Umbilical cord (tissue), 2 donors: ENCODE data around the gene HMCN2. TPM values are rescaled to one million over a fixed set of nuclear protein-coding genes. Genes with fewer than 3 reads are reported as not detected.
"Not testable (repeated sequence)": the region's sequence is repeated elsewhere in the genome, so short reads cannot be mapped to it uniquely, and the experiment has no call there.

ENCODE experiments used
- DNase-seq: peaks from one replicate; pipeline ENCODE4 v3.0.0-alpha.2; 2015; ENCODE audit warnings: low spot score
- total RNA-seq: library from RNA; depleted of rRNA; stranded (reverse); fragments of >200 nt; gene quantifications from one replicate; pipeline ENCODE4 v1.2.3, GENCODE V29; 2014; ENCODE audit warnings: low replicate concordance; ENCODE audit not compliant: insufficient read depth

HMCN2 gene
- total RNA-seq, 1 donor from 2014 or later = 7.5 TPM

- no peak for DNase-seq
These were observed 2.8 kb upstream of the HMCN2 start for GRCh38 chr9:130262771-130263170.

GRCh38 chr9:130263601-130264413 is 1.8 kb upstream of the HMCN2 start:
- no peak for DNase-seq

- DNase-seq = no peak
These were observed 878 bp upstream of the HMCN2 start for GRCh38 chr9:130264414-130265350.

GRCh38 chr9:130266236-130267098 is 907 bp downstream of the HMCN2 start:
- no peak for DNase-seq

GRCh38 chr9:130267930-130268329 is 2.4 kb downstream of the HMCN2 start:
- DNase-seq = no peak

GRCh38 chr9:130268521-130269211 is 3.1 kb downstream of the HMCN2 start:
- no peak for DNase-seq

- no peak for DNase-seq
These were observed 5.9 kb downstream of the HMCN2 start for GRCh38 chr9:130271473-130271872.

- no peak for DNase-seq
These were observed 9.6 kb downstream of the HMCN2 start for GRCh38 chr9:130275156-130275555.

GRCh38 chr9:130276121-130276520 is 10.6 kb downstream of the HMCN2 start:
- DNase-seq = no peak

GRCh38 chr9:130276955-130277354 is 11.4 kb downstream of the HMCN2 start:
- DNase-seq = no peak

GRCh38 chr9:130277525-130277924 is 12.0 kb downstream of the HMCN2 start:
- not testable (repeated sequence) for DNase-seq

- DNase-seq = peak; percentile 78
These were observed 18.1 kb downstream of the HMCN2 start for GRCh38 chr9:130283539-130284248.

- no peak for DNase-seq
These were observed 18.7 kb downstream of the HMCN2 start for GRCh38 chr9:130284249-130284625.

- no peak for DNase-seq
These were observed 19.1 kb downstream of the HMCN2 start for GRCh38 chr9:130284690-130285089.

GRCh38 chr9:130285271-130285670 is 19.7 kb downstream of the HMCN2 start:
- DNase-seq = no peak

- DNase-seq = no peak
These were observed 20.7 kb downstream of the HMCN2 start for GRCh38 chr9:130286072-130286770.

- DNase-seq = no peak
These were observed 21.3 kb downstream of the HMCN2 start for GRCh38 chr9:130286781-130287428.

- peak; percentile 21 for DNase-seq
These were observed 22.2 kb downstream of the HMCN2 start for GRCh38 chr9:130287736-130288135.

GRCh38 chr9:130288393-130288792 is 22.8 kb downstream of the HMCN2 start:
- DNase-seq = no peak
